SU-DHL-6 (cell line): ENCODE measurements around the gene CCDC81.

Experiments used
- CTCF ChIP-seq: fragments of 200-600 bp; sonication (generic); IDR thresholded peaks from one replicate; pipeline ENCODE4 v1.5.1; 2017; ENCODE audit warnings: antibody characterized with exemption, mild to moderate bottlenecking, low read length, moderate library complexity; ENCODE audit not compliant: insufficient read depth, poor library complexity, severe bottlenecking
- EZH2phosphoT487 ChIP-seq: fragments of 200-600 bp; sonication (generic), shearing (Covaris generic); conservative IDR thresholded peaks from 2 replicates; pipeline ENCODE4 v1.6.1; 2018; ENCODE audit warnings: mild to moderate bottlenecking, antibody characterized with exemption, low read length, moderate library complexity, mixed read lengths

GRCh38 chr11:86468169-86468568 lies 93.5 kb downstream of the CCDC81 start:
- TF ChIP-seq CTCF = no peak
- TF ChIP-seq EZH2phosphoT487 = no peak
